ENCODE measurements around the gene SLC4A5.

Gene SLC4A5

GRCh38 chr2:74379851-74380789 is 36.9 kb upstream of the SLC4A5 start, which contains the start of gene DCTN1:
Gene DCTN1 (minus strand): TSS chr2:74380311. CDS start chr2:74380037, 274 bp downstream.
- no peak for DNase-seq (ENCODE audit: low read depth)
- no peak for TF ChIP-seq POLR2A (IDR thresholded peaks at IDR 0.05; ENCODE audit: extremely low read depth, insufficient read length)
- no peak for TF ChIP-seq MYC (IDR thresholded peaks at IDR 0.05; ENCODE audit: low read depth, low read length)
- TF ChIP-seq, protein P1, sequence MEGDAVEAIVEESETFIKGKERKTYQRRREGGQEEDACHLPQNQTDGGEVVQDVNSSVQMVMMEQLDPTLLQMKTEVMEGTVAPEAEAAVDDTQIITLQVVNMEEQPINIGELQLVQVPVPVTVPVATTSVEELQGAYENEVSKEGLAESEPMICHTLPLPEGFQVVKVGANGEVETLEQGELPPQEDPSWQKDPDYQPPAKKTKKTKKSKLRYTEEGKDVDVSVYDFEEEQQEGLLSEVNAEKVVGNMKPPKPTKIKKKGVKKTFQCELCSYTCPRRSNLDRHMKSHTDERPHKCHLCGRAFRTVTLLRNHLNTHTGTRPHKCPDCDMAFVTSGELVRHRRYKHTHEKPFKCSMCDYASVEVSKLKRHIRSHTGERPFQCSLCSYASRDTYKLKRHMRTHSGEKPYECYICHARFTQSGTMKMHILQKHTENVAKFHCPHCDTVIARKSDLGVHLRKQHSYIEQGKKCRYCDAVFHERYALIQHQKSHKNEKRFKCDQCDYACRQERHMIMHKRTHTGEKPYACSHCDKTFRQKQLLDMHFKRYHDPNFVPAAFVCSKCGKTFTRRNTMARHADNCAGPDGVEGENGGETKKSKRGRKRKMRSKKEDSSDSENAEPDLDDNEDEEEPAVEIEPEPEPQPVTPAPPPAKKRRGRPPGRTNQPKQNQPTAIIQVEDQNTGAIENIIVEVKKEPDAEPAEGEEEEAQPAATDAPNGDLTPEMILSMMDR (IDR thresholded peaks at IDR 0.05; ENCODE audit: low read depth, low read length) = no peak
- TF ChIP-seq MAX (IDR thresholded peaks at IDR 0.05; ENCODE audit: low read depth, low read length) = no peak
- no peak within 1 kb of the TSS for H3K4me3 ChIP-seq (ENCODE audit: low read depth, low read length)

- TF ChIP-seq, protein P1 (IDR thresholded peaks at IDR 0.05; ENCODE audit: low read depth, low read length) = no peak
- TF ChIP-seq MAX (IDR thresholded peaks at IDR 0.05; ENCODE audit: low read depth, low read length) = no peak
- TF ChIP-seq POLR2A (IDR thresholded peaks at IDR 0.05; ENCODE audit: extremely low read depth, insufficient read length) = no peak
- TF ChIP-seq MYC (IDR thresholded peaks at IDR 0.05; ENCODE audit: low read depth, low read length) = no peak
- no peak overlapping the region for H3K4me3 ChIP-seq (ENCODE audit: low read depth, low read length)
- no peak for DNase-seq (ENCODE audit: low read depth)
These were observed 34.8 kb upstream of the SLC4A5 start for GRCh38 chr2:74378007-74378406.

DNA sequence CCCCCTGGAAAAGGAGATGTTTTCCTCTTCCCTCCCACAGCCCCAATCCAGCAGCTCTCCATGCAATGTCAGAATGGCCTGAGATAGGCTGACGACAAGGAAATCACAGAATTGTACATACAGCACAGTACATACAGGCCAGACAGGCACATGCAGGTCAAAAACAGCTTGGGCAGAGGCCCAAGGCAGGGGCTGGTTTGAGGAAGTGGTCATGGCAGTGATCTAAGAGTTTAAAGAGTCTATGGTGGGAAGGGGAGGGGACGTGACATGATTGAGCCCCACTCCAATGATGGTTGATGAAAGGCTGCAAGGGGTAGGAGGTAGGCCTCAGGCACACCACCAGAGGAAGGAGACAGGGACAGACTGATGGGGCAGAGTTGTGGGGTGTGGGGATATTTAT is 32.6 kb upstream of the SLC4A5 start:
- DNase-seq (ENCODE audit: low read depth) = peak; percentile 54
- H3K4me3 ChIP-seq (ENCODE audit: low read depth, low read length) = no peak overlapping the region
- TF ChIP-seq MYC (IDR thresholded peaks at IDR 0.05; ENCODE audit: low read depth, low read length) (no peak), POLR2A (IDR thresholded peaks at IDR 0.05; ENCODE audit: extremely low read depth, insufficient read length) (no peak), MAX (IDR thresholded peaks at IDR 0.05; ENCODE audit: low read depth, low read length) (no peak)
- TF ChIP-seq, protein P1 (IDR thresholded peaks at IDR 0.05; ENCODE audit: low read depth, low read length) = no peak

GRCh38 chr2:74374509-74375205 is 31.4 kb upstream of the SLC4A5 start:
- DNase-seq (ENCODE audit: low read depth) = no peak
- no peak overlapping the region for H3K4me3 ChIP-seq (ENCODE audit: low read depth, low read length)
- TF ChIP-seq MYC (IDR thresholded peaks at IDR 0.05; ENCODE audit: low read depth, low read length) (no peak), POLR2A (IDR thresholded peaks at IDR 0.05; ENCODE audit: extremely low read depth, insufficient read length) (no peak), MAX (IDR thresholded peaks at IDR 0.05; ENCODE audit: low read depth, low read length) (no peak)
- TF ChIP-seq, protein P1 (IDR thresholded peaks at IDR 0.05; ENCODE audit: low read depth, low read length) = no peak

GRCh38 chr2:74373985-74374384 is 30.8 kb upstream of the SLC4A5 start:
- H3K4me3 ChIP-seq (ENCODE audit: low read depth, low read length) = no peak overlapping the region
- DNase-seq (ENCODE audit: low read depth) = no peak
- TF ChIP-seq MAX (IDR thresholded peaks at IDR 0.05; ENCODE audit: low read depth, low read length) (no peak), MYC (IDR thresholded peaks at IDR 0.05; ENCODE audit: low read depth, low read length) (no peak), POLR2A (IDR thresholded peaks at IDR 0.05; ENCODE audit: extremely low read depth, insufficient read length) (no peak)
- TF ChIP-seq, protein P1 (IDR thresholded peaks at IDR 0.05; ENCODE audit: low read depth, low read length) = no peak

Data from NB4 (cell line).